GM18517 (cell line): Measurements from ENCODE around the gene HOXC12.

ENCODE experiments used
- ATAC-seq: cut with Tn5 transposase; IDR thresholded peaks from one replicate; pipeline ENCODE4 v1.9.1; 2021; ENCODE audit warnings: mild to moderate bottlenecking, moderate library complexity; ENCODE audit not compliant: unreplicated experiment

Gene HOXC12

GRCh38 chr12:53971129-53971528 is 16.4 kb downstream of the HOXC12 start:
- no peak for ATAC-seq

- ATAC-seq = no peak
Observed at GRCh38 chr12:53971686-53972085, 17.0 kb downstream of the HOXC12 start.

DNA sequence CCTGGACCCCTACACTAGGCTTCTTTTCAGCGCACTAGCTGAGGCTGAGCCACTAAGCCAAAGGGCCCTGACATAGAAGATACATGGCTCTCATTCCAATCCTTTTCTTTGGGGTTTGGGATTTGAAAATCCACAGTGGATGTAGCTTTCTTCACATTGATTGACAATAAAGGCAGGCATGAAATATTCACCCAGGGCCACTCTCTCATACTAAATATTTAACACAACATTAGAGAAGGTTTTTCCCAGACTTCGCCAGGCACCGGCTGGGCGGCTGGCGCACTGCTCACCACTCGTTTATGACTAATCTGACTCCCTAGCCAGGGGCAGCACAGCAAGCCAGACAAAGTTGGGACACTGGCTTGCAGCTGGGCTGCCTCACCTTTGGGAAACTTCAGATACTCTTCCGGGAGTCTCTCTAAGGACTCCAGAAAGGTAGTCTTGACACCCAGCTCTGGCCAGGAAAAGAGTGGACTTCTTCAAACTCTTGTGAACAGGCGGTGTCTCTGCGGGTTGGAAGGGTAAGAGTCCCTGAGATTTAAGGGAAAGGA is 17.5 kb downstream of the HOXC12 start:
- no peak for ATAC-seq

GRCh38 chr12:53972722-53973235 is 18.1 kb downstream of the HOXC12 start, which contains the start of gene HOXC11:
Gene HOXC11 (plus strand): TSS chr12:53973126. CDS start chr12:53973242, 116 bp downstream.
- no peak for ATAC-seq

GRCh38 chr12:53973236-53974042 is 18.7 kb downstream of the HOXC12 start:
- ATAC-seq = no peak

GRCh38 chr12:53974084-53975063 is 19.7 kb downstream of the HOXC12 start, which contains the start of gene HOTAIR:
Gene HOTAIR (minus strand): TSS chr12:53974954.
- ATAC-seq = no peak

DNA sequence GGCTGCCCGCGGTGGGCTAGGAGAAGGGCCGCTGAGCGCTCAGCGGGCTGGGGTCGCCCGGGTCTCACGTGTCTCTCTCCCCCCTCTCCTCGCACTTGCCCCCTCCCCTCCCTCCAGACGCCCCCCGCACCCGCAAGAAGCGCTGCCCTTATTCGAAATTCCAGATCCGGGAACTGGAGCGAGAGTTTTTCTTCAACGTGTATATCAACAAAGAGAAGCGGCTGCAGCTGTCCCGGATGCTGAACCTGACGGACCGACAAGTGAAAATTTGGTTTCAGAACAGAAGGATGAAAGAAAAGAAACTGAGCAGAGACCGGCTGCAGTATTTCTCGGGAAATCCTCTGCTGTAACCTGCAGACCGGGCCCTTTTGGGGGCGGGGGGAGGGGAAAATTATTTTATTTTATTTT is 20.4 kb downstream of the HOXC12 start:
- no peak for ATAC-seq

DNA sequence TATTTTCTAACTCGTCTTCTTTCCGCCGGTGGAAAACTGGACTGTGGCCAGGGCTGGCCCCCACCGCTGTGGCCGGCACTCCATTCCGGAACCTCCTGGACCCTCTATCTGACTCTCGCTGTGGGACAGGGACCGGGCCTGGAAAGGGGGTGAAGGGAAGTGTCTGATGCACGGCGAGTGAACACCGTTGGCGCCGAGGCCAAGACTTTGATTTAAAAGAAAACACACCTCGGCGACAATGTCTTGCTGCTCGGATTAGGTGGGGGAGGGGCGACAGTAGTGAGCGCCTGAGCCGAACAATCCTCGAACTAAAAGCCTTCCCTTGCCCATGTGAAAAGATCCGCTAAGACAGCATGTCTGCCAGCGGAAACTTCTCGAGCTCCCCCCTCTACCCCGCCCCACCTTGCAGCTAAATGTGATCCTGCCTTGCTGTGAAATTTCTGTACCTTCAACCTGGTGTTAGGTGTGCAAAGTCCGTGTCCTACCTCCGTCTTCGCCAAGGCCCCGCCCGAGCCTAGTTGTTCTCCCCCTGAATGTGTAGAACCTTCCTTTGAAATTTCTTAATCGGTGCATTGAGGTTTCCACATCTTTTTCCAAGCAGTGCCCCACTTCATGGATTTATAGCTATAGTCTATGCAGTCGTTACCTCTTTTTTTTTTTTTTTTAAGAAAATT is 20.9 kb downstream of the HOXC12 start:
- no peak for ATAC-seq

DNA sequence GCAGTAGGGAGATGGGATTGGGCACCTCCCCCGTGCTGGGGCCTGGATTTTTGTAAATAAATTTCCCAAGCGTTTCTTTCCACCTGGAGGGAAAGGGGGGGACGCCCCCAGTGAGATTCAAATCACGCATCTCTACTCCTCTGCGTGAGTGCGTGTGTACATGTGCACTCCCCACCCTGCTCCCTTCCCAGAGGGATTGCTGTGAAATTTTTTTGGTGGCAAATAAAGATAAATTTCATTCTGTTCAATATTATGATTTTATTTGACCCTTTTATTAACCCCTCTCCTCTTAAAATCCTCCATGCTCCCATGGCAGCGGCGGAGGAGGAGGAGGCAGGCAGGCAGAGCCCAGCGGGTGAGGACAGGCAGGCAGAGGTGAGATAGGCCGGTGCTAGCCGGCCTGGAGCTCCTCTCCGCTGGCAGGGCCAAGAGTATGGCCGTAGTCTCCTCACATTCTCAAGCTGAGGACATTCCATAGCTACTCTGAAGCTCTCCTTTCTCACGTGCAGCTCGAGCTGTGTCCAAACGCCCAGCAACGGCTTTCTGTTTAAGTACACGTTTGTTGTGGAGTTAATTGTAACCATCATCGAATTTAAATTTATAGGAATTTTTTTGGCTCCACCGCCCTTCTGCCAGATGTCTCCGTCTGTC is 21.6 kb downstream of the HOXC12 start:
- ATAC-seq = no peak

GRCh38 chr12:53976823-53977595 is 22.3 kb downstream of the HOXC12 start:
- no peak for ATAC-seq

DNA sequence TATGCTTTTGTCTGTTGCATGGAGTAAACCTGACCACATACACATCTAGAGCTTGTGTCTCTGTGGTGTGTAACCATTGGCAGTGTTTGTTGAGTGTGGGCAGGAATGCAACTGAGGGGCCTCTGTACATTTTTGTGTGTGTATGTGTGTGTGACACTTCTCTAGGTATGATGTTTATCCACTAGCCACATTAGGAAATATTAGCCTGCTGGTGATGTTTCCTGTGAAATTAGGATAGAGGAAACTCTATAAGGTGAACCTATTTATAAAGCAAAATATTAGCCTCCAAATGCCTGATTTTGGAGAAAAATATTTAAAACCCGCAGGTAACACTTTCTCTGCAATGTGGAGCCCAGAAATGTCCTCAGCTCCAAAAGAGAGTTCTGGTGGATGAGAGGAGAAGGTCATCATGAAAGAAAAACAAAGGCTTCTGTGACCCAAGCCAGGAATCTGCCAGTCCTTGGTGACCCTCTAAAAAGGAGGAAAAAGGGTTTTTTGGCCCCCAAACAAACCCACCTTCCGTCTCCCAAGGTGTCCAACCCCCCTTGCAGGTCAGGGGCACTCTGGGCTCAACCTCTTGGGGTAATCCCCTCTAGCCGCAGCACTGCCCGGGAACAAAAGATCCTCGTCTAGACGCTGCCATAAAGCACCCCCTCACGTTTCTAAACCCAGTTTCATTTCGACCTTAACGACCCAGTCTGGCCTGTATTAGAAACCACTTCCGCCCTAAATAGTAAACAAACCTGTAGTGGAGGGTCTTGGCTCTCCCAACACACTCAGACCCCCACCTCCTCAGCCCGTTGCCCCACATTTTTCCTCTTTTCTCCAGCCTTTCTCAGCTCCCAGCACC is 23.1 kb downstream of the HOXC12 start:
- ATAC-seq = no peak

GRCh38 chr12:53978477-53979356 is 24.0 kb downstream of the HOXC12 start:
- no peak for ATAC-seq

DNA sequence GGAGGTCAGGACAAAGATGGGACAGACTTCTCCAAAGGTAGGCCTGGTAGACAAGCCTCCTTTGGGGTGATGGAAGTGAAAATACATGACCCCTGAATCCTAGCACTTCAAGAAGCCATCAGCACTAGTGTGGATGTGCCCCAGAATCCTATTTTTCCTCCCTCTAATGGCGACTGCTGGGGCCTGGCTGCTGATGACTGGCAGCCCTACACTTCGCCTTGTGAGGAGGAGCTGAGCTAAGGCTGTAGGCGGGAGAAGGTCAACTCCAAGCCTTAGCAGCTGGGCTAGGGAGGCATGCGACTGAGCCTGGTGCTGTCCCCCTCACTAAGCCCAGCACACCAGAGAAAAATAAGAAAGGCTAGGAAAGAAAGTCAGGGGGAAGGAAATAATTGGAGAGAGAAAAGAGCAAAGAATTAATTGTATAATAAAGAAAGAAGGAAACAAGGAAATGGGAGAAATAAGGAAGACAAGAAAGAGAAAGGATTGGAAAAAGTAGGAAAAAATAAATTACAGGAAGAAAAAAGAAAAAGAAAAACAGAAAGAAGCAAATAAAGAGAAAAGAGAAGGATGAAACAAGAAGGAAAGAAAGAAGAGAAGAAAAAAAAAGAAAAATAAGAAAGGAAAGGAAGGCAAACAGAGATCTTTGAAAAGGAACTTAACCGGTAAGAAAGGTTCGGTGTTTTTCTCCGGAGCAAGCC is 25.6 kb downstream of the HOXC12 start:
- ATAC-seq = no peak

- ATAC-seq = no peak
Observed at GRCh38 chr12:53980802-53981496, 26.2 kb downstream of the HOXC12 start.

DNA sequence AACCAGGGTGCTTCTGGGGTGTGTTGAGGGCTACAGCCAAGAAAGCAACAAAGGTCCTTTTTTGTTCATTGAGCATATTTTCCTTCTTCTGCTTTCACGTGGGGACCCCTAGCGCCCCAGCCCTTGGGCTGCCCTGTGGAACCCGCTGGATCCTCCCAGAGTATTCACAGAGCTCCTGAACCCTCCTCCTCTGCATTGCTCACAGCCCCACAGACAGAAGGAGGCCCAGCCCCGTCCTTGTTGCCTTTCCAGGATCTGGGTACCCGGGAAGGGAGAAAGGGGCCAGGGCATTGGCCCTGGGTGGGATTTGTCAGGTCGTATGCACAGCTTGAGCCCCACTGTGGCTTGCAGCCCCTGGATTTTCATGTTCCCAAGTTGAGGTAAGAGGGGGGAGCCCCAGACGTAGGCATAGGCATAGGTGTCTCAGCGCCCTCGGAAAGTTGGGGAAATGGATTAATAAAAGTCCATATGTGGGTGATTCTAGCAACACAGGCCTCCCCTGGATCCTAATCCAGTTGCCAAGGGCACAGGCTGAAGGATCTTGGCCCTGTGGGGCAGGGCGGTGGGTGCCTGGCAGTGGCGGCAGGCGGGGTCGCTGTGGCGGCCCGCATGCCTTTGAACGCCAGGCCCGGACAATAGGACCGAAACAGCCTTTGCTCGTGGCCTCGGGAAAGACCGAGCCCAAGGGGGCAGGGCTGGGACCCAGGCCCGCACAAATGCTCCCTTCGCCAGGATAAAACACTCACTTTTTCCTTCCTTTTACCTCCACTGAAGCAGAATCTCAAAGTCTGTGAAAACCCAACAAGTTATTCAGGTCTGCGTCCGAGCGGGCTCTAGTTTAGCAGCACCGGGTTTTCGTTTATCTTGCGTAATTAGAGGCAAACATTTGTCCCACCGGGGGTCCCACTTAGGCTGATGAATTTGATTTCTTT is 27.2 kb downstream of the HOXC12 start:
- no peak for ATAC-seq
